ENCODE data around the gene PARD3. TPM values are rescaled to one million over a fixed set of nuclear protein-coding genes. Genes with fewer than 3 reads are reported as not detected.

Gene PARD3
- total RNA-seq, 6 donors from 2014 or later: 30.6 to 108 (median 50.6) TPM

DNA sequence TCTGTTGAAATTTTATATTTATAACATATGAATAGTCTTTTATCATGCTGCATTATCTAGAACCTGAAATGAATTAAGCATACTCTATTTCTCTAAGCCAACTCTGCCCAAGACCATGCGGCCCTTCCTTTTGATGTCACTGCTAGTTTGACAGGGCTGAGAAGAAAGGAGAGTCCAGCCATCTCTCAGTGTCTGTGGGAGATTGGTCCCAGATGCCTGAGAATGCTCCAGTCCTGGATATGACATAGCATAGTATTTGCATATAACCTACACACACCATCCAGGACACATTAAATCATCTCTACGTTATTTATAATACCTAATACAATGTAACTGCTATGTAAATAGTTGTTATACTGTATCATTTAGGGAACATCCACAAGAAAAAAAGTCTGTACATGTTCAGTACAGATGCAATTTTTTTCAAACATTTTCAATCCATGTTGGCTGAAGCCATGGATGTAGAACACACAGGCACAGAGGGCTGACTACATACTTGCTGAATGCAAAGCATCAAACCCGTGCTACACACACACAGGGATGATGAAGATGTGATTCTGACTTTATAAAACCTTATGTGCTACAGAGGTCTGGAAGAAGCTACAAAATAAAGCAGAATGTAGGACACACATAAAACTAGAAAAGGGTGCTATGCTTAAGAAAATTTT is 315.4 kb downstream of the PARD3 start:
- Histone ChIP-seq H3K27me3 (no peaks in the 10 kb centered on the region), H3K9me3 (no peaks in the 10 kb centered on the region), H3K36me3 (no peaks in the 10 kb centered on the region), H3K4me1 (no peaks in the 10 kb centered on the region), H3K4me3 (no peak overlapping the region), H3K27ac (no peak overlapping the region)
- WGBS, 2 donors: 90% methylated on average over 3 of the region's 3 CpGs
- DNase-seq (no peak), ATAC-seq (ENCODE audit: low FRiP score in 2 of 2) (no peak)
- no peak for TF ChIP-seq POLR2AphosphoS5 (IDR thresholded peaks at IDR 0.05)
- TF ChIP-seq EP300 (IDR thresholded peaks at IDR 0.05): no peak
- TF ChIP-seq POLR2A (IDR thresholded peaks at IDR 0.05): no peak
- TF ChIP-seq, protein P1, sequence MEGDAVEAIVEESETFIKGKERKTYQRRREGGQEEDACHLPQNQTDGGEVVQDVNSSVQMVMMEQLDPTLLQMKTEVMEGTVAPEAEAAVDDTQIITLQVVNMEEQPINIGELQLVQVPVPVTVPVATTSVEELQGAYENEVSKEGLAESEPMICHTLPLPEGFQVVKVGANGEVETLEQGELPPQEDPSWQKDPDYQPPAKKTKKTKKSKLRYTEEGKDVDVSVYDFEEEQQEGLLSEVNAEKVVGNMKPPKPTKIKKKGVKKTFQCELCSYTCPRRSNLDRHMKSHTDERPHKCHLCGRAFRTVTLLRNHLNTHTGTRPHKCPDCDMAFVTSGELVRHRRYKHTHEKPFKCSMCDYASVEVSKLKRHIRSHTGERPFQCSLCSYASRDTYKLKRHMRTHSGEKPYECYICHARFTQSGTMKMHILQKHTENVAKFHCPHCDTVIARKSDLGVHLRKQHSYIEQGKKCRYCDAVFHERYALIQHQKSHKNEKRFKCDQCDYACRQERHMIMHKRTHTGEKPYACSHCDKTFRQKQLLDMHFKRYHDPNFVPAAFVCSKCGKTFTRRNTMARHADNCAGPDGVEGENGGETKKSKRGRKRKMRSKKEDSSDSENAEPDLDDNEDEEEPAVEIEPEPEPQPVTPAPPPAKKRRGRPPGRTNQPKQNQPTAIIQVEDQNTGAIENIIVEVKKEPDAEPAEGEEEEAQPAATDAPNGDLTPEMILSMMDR (IDR thresholded peaks at IDR 0.05): no peak

DNA sequence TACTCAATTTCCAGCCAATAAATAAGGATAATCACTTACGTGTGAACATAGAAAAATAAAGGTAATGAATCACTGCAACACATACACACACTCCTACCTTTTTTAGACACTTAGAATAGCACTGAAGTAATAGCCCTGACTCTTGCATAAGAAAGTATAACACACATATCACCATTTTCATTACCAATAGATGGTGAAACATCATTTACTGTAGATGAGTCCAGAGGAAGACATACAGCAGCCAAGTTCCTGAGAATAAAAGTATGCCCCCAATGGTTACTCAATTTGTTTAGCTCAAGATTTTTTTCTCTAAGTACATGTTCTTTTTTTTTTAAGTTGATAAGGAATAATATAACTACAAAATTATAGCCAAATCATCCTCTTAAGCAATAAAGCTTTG is 316.3 kb downstream of the PARD3 start:
- TF ChIP-seq POLR2AphosphoS5 (IDR thresholded peaks at IDR 0.05) (no peak), POLR2A (IDR thresholded peaks at IDR 0.05) (no peak), EP300 (IDR thresholded peaks at IDR 0.05) (no peak)
- TF ChIP-seq, protein P1 (IDR thresholded peaks at IDR 0.05): no peak
- no peaks in the 10 kb centered on the region for H3K9me3 ChIP-seq
- DNase-seq (no peak), ATAC-seq (ENCODE audit: low FRiP score in 2 of 2) (no peak)
- no peaks in the 10 kb centered on the region for H3K4me1 ChIP-seq
- H3K27me3 ChIP-seq: no peaks in the 10 kb centered on the region
- H3K27ac ChIP-seq: no peak overlapping the region
- WGBS, 2 donors: 91 to 94% methylated on average over 1 of the region's 1 CpG
- no peaks in the 10 kb centered on the region for H3K36me3 ChIP-seq
- no peak overlapping the region for H3K4me3 ChIP-seq

DNA sequence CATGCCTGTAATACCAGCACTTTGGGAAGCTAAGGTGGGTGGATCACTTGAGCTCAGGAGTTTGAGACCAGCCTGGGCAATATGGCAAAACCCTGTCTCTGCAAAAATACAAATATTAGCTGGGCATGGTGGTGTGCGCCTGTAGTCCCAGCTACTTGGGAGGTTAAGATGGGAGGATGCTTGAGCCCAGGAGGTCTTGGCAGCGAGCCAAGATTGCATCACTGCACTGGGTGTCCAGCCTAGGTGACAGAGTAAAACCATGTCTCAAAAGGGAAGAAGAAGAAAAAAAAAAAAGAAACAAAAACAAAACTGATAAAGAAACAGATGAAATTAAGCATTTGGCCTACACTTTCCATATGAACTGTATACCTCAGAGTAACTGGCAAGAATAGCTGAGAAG is 319.2 kb downstream of the PARD3 start:
- Histone ChIP-seq H3K27me3 (no peaks in the 10 kb centered on the region), H3K36me3 (no peaks in the 10 kb centered on the region), H3K9me3 (no peaks in the 10 kb centered on the region), H3K4me3 (no peak overlapping the region), H3K4me1 (no peaks in the 10 kb centered on the region), H3K27ac (no peak overlapping the region)
- WGBS, 2 donors: 73 to 89% methylated on average over 2 of the region's 2 CpGs
- TF ChIP-seq, protein P1 (IDR thresholded peaks at IDR 0.05): no peak
- TF ChIP-seq EP300 (IDR thresholded peaks at IDR 0.05): no peak
- TF ChIP-seq POLR2AphosphoS5 (IDR thresholded peaks at IDR 0.05): no peak
- ATAC-seq (ENCODE audit: low FRiP score in 2 of 2) (no peak), DNase-seq (no peak)

DNA sequence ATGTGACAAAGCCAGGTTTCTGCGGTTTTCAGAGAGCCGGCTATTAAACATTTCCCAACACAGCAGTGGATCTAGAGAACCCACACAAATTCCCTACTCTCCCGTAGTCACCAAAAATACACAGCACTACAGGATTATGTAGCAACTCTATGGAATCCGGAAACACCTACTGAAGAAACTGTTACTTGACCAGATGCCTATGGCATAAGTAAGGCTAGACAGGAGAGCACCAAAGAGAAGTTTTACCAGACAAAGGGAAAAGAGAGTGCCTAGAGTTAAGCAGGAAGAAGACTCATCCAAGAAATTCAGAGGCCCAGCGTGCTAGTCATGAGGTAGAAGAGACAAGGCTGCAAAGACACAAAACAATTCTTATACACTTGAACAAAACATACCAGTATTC is 321.1 kb downstream of the PARD3 start:
- Histone ChIP-seq H3K36me3 (no peaks in the 10 kb centered on the region), H3K4me3 (no peak overlapping the region), H3K9me3 (no peaks in the 10 kb centered on the region), H3K27ac (no peak overlapping the region), H3K4me1 (no peaks in the 10 kb centered on the region), H3K27me3 (no peaks in the 10 kb centered on the region)
- TF ChIP-seq EP300 (IDR thresholded peaks at IDR 0.05) (no peak), POLR2AphosphoS5 (IDR thresholded peaks at IDR 0.05) (no peak), POLR2A (IDR thresholded peaks at IDR 0.05) (no peak)
- TF ChIP-seq, protein P1 (IDR thresholded peaks at IDR 0.05): no peak
- ATAC-seq (ENCODE audit: low FRiP score in 2 of 2): no peak
- 93 to 96% methylated on average over 5 of the region's 5 CpGs for WGBS, 2 donors
- no peak for DNase-seq

DNA sequence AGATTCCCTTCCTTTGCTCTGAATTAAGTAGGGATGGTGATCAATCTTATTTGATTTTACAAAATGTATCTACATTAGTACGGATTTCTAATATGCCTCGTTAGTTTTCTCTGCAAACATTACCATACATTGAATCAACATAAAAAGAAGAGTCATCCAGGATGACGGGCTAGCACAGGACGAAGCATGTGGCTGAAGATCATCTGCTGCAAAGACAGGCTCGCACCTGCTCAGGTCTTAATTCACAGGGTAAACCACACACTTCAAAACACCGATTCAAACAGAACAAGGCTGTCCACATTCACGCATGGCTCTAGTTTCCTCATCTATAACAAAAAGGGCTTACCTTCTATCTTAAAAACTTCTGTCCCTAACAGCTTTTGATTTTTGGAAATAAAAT is 323.0 kb downstream of the PARD3 start:
- Histone ChIP-seq H3K36me3 (no peaks in the 10 kb centered on the region), H3K4me1 (no peaks in the 10 kb centered on the region), H3K27me3 (no peaks in the 10 kb centered on the region), H3K9me3 (no peaks in the 10 kb centered on the region), H3K4me3 (no peak overlapping the region), H3K27ac (no peak overlapping the region)
- ATAC-seq (ENCODE audit: low FRiP score in 2 of 2) (no peak), DNase-seq (no peak)
- WGBS, 2 donors: 84 to 87% methylated on average over 7 of the region's 7 CpGs
- TF ChIP-seq POLR2A (IDR thresholded peaks at IDR 0.05): no peak
- TF ChIP-seq EP300 (IDR thresholded peaks at IDR 0.05): no peak
- TF ChIP-seq, protein P1 (IDR thresholded peaks at IDR 0.05): no peak
- no peak for TF ChIP-seq POLR2AphosphoS5 (IDR thresholded peaks at IDR 0.05)
